Measurements from ENCODE around the gene FBXW4. TPM values are rescaled to one million over a fixed set of nuclear protein-coding genes. Genes with fewer than 3 reads are reported as not detected.

Gene FBXW4
- total and polyA plus RNA-seq, 10 of the 15 experiments (the other 5 are each of a cell fraction or from before 2014, with no cell fraction given) = 5.7 to 42.0 (median 27.5) TPM

DNA sequence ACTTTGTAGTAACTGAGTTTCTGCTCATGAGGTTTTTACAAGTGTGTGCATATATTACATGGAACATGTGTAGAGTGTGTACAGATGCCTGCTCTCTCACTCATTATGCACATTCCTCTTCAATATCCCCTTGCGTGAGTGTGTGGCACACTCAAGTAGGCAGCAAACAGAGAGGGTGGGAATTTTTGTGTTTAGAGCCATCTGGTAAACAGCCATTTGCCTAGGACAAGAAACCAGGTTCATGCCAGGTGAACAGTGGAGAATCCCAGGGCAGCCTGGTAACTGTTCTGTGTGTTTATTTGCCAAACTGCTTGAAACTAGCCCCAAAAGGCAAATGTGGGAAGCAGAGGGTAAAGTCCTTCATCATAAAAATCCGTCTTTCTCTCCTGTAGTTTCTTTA lies 19.9 kb downstream of the FBXW4 start:
- no peak overlapping the region for H3K4me2 ChIP-seq (ENCODE audit: control insufficient read depth, insufficient read depth)
- ATAC-seq (no peak), DNase-seq (ENCODE audit: low read depth, low spot score) (no peak), FAIRE-seq (no peak)
- H3K9ac ChIP-seq (ENCODE audit: control insufficient read depth, insufficient read depth, low read length) = no peak overlapping the region
- no TSS peak for BruUV-seq (replicated peaks)
- TF ChIP-seq ZNF207 (IDR thresholded peaks at IDR 0.05; ENCODE audit: borderline replicate concordance) (no peak), PML (IDR thresholded peaks at IDR 0.05; ENCODE audit: low read length) (no peak), CBFB (IDR thresholded peaks at IDR 0.05; ENCODE audit: low read depth) (no peak), MAX (IDR thresholded peaks at IDR 0.05; ENCODE audit: low read depth, low read length) (no peak), MEF2A (IDR thresholded peaks at IDR 0.05; ENCODE audit: insufficient read depth, low read depth, low read length) (no peak), SRF (IDR thresholded peaks at IDR 0.05; ENCODE audit: low read depth in 2 of 2, low read length in 2 of 2) (no peak), TCF12 (IDR thresholded peaks at IDR 0.05; ENCODE audit: low read depth, low read length) (no peak), CBX3 (IDR thresholded peaks at IDR 0.05; ENCODE audit: borderline replicate concordance, low read depth) (no peak), SREBF2 (IDR thresholded peaks at IDR 0.05; ENCODE audit: low read length) (no peak), NR2F1 (conservative IDR thresholded peaks at IDR 0.05) (no peak)
- H3K4me3 ChIP-seq = no peak overlapping the region
- H2AFZ ChIP-seq (ENCODE audit: control insufficient read depth, low read depth, low read length) = no peak overlapping the region
- SMC1A ChIA-PET (ENCODE audit: uncharacterized antibody, unreplicated experiment) = no interaction called here
- no peaks in the 10 kb centered on the region for H3K79me2 ChIP-seq (ENCODE audit: control insufficient read depth, insufficient read depth, low read length)
- no peaks in the 10 kb centered on the region for H3K27me3 ChIP-seq (replicated peaks in 1 of 2; ENCODE audit: control insufficient read depth in 2 of 2, insufficient read depth in 2 of 2, low read length in 1 of 2)
- H3K36me3 ChIP-seq (ENCODE audit: control insufficient read depth in 2 of 2, insufficient read depth in 2 of 2, low read length in 1 of 2) = peaks cover 3 to 11% of the 10 kb centered on the region in 2 experiments; a peak in 3 of 4 replicates
- peaks cover 26% of the 10 kb centered on the region for H3K4me1 ChIP-seq (ENCODE audit: control insufficient read depth, insufficient read depth, low read length)
- no peak overlapping the region for H3K27ac ChIP-seq (ENCODE audit: control insufficient read depth, insufficient read depth)
- H4K20me1 ChIP-seq (ENCODE audit: control insufficient read depth, insufficient read depth) = no peaks in the 10 kb centered on the region
- POLR2A ChIA-PET = no interaction called here
- RAD21 ChIA-PET (ENCODE audit: unreplicated experiment) = no interaction called here
- in situ Hi-C loops (cut with MboI) (no loop called here), intact Hi-C loops (cut with micrococcal nuclease; ENCODE audit: unreplicated experiment) (no loop called here)
- 97% methylated on average over 2 of the region's 2 CpGs for WGBS (ENCODE audit: insufficient coverage, insufficient replicate concordance, low lambda C conversion rate, missing lambda C conversion rate)
- no peaks in the 10 kb centered on the region for H3K9me3 ChIP-seq (replicated peaks; ENCODE audit: control insufficient read depth, insufficient read depth, low read length)
- CTCF ChIA-PET = no interaction called here

Data from GM12878 (cell line).